ENCODE results near the gene MLLT3. TPM values are rescaled to one million over a fixed set of nuclear protein-coding genes. Genes with fewer than 3 reads are reported as not detected.

Gene MLLT3
- total RNA-seq, 4 donors from 2014 or later, result 10.2 to 15.3 (median 14.5) TPM

- H3K36me3 ChIP-seq, result no peaks in the 10 kb centered on the region
- no peak for TF ChIP-seq POLR2A (IDR thresholded peaks at IDR 0.05)
- no peak for TF ChIP-seq EP300 (IDR thresholded peaks at IDR 0.05)
- TF ChIP-seq CTCF (IDR thresholded peaks at IDR 0.05), result no peak
- H3K4me1 ChIP-seq, result no peaks in the 10 kb centered on the region
- 64 to 66% methylated on average over 6 of the region's 6 CpGs for WGBS, 2 donors
- no peaks in the 10 kb centered on the region for H3K9me3 ChIP-seq
- H3K27ac ChIP-seq, result no peak overlapping the region
- H3K4me3 ChIP-seq, result no peak overlapping the region
- DNase-seq (ENCODE audit: low spot score in 2 of 2), result no peak
- no peaks in the 10 kb centered on the region for H3K27me3 ChIP-seq
These were observed 300.7 kb downstream of the MLLT3 start for GRCh38 chr9:20321423-20322082.

GRCh38 chr9:20320921-20321320 lies 301.4 kb downstream of the MLLT3 start:
- Histone ChIP-seq H3K27me3 (no peaks in the 10 kb centered on the region), H3K4me3 (no peak overlapping the region), H3K9me3 (no peaks in the 10 kb centered on the region), H3K27ac (no peak overlapping the region), H3K4me1 (no peaks in the 10 kb centered on the region), H3K36me3 (no peaks in the 10 kb centered on the region)
- DNase-seq (ENCODE audit: low spot score in 2 of 2), result no peak
- TF ChIP-seq POLR2A (IDR thresholded peaks at IDR 0.05) (no peak), CTCF (IDR thresholded peaks at IDR 0.05) (no peak), EP300 (IDR thresholded peaks at IDR 0.05) (no peak)
- 54 to 69% methylated on average over 2 of the region's 2 CpGs for WGBS, 2 donors

- DNase-seq (ENCODE audit: low spot score in 2 of 2), result no peak
- Histone ChIP-seq H3K4me1 (no peaks in the 10 kb centered on the region), H3K36me3 (no peaks in the 10 kb centered on the region), H3K27ac (no peak overlapping the region), H3K4me3 (no peak overlapping the region), H3K27me3 (no peaks in the 10 kb centered on the region), H3K9me3 (no peaks in the 10 kb centered on the region)
- TF ChIP-seq POLR2A (IDR thresholded peaks at IDR 0.05) (no peak), EP300 (IDR thresholded peaks at IDR 0.05) (no peak), CTCF (IDR thresholded peaks at IDR 0.05) (no peak)
- WGBS, 2 donors, result 83% methylated on average over 7 of the region's 7 CpGs
These were observed 302.5 kb downstream of the MLLT3 start for GRCh38 chr9:20319641-20320337.

- no peak for DNase-seq (ENCODE audit: low spot score in 2 of 2)
- 83 to 86% methylated on average over 8 of the region's 8 CpGs for WGBS, 2 donors
- Histone ChIP-seq H3K27ac (no peak overlapping the region), H3K4me1 (no peaks in the 10 kb centered on the region), H3K9me3 (no peaks in the 10 kb centered on the region), H3K4me3 (no peak overlapping the region), H3K36me3 (no peaks in the 10 kb centered on the region), H3K27me3 (no peaks in the 10 kb centered on the region)
- TF ChIP-seq EP300 (IDR thresholded peaks at IDR 0.05) (no peak), CTCF (IDR thresholded peaks at IDR 0.05) (no peak), POLR2A (IDR thresholded peaks at IDR 0.05) (no peak)
These were observed 303.1 kb downstream of the MLLT3 start for GRCh38 chr9:20319241-20319640.

GRCh38 chr9:20317701-20318100 lies 304.6 kb downstream of the MLLT3 start:
- no peaks in the 10 kb centered on the region for H3K27me3 ChIP-seq
- no peaks in the 10 kb centered on the region for H3K4me1 ChIP-seq
- TF ChIP-seq EP300 (IDR thresholded peaks at IDR 0.05), result no peak
- no peak for TF ChIP-seq CTCF (IDR thresholded peaks at IDR 0.05)
- no peak for TF ChIP-seq POLR2A (IDR thresholded peaks at IDR 0.05)
- H3K4me3 ChIP-seq, result no peak overlapping the region
- H3K36me3 ChIP-seq, result no peaks in the 10 kb centered on the region
- 83% methylated on average over 5 of the region's 5 CpGs for whole genome bisulfite sequencing, 2 donors
- no peak for DNase-seq (ENCODE audit: low spot score in 2 of 2)
- H3K27ac ChIP-seq, result no peak overlapping the region
- H3K9me3 ChIP-seq, result no peaks in the 10 kb centered on the region
